NCI-H146 (cell line): ENCODE measurements around the gene AQP6.

Source experiments
- DNase-seq: peaks from one replicate; lab custom pipeline; 2025; lab: John Stamatoyannopoulos, UW

The AQP6 gene

DNA sequence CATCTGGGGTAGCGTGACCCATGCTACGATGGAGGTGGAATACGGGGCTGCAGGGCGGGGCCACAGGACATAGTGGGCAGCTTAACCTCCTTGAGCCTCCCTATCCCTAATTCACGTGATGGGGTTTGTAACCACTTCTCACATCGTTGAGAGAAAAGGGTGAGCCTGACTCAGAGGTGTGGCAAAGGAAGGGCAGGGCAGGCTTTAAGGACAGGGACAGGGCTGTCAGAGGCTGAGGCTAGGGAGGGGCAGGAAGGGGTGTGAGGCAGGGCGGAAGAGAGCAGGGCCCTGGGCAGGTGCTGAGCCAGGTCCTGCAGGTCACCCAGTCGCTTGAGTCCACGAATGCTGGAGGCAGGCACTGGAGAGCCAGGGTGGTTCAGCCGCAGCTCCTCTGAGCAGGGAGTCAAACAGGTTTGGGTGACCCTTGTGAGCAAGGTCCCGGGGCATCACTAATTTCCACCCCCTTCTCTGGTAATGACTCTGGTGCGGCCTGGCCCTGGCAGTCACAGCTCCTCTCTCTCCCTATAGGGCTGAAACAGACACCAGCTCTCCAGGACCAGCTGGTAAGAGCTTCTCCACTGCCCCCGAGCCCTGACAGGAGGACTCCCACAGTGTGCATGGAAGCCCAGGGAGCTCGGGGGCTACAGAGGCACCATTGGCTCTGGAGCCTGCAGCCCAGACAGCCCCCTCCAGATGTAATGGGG, 29.7 kb upstream of the AQP6 start:
- no peak for DNase-seq

DNA sequence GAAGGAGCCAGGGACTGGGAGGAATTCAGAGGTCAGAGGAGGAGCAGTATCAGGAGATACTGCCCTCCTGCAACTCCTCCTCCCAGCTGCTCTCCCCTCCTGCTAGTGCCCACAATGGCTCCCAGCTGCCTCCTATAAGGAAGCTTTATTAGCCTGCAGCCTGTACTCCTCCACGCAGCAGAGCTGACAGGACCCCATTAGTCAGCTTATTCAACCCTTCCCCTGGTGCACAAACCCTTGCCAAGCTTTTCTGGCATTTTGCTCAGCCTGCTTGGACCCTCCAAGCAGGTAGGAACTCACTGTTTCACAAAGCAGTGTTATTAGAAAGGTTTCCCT, 29.2 kb upstream of the AQP6 start:
- no peak for DNase-seq

DNA sequence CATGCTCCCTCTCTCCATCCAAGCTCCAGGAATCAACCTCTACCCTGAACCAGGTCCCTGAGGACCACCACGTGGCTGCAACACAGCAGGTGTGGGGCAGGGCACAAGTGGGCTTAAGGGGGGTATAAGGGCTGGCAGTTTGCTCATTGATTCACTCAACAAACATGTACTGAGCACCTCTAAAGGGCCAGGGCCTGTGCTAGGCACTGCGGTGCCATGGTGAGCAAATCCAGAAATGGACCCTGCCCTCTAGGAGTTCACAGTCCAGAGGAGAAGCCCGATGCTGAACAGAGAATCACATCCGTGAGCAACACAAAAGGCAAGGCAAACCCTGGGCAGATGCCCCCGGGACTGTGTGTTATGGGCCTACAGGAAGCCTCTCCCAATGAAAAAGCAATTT, 28.7 kb upstream of the AQP6 start:
- DNase-seq, result no peak

DNA sequence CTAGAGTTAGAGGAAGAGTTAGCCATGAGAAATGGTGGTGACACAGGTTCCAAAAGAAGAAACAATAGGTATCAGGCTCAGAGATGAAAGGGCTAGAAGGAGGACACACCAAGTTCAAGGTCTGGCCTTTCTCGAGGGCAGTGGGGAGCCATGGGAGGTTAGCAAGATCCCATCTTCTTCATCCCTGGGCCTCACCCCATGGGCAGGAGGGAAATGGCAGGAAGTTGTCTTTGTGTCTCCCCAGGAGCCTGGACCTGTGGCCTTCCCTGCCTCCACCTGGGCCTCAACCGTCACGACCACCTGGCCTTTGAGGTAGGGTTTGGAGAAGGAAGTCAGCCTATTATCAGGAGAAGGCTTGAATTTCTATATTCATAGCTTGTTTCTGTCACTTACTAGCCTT, 28.0 kb upstream of the AQP6 start:
- no peak for DNase-seq

DNA sequence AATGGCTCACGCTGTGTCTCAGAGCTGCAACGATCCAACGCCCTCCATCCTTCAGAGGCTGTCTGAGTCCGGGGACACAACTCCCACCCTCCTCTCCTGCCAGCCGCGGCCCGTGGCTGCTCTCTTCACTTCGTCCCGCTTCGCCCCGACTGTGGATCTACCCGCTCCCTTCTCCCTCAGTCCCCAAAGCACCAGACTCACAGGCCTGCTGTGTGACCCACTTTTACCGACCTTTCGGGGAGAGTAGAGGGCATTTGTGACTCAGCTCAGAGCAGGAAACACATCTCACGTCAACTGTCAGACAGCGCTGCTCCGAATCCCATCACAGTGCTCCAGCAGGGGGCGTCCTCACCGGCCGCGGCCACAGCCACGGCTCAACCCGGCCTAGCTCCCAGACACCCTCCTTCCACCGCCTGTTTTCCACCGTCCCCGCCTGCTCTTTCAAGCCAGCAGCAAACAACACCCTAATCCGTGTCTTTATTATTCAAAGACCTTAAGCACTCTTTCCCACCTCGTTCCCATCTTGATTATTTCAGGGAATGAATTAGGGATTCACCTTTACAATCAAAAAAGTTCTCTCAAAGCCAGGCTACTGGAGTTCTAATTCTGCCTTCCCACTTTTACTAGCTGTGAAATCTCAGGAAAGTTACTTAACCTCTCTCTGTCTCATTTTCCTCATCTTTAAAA, 27.2 kb upstream of the AQP6 start:
- DNase-seq, result peak; percentile 44

DNA sequence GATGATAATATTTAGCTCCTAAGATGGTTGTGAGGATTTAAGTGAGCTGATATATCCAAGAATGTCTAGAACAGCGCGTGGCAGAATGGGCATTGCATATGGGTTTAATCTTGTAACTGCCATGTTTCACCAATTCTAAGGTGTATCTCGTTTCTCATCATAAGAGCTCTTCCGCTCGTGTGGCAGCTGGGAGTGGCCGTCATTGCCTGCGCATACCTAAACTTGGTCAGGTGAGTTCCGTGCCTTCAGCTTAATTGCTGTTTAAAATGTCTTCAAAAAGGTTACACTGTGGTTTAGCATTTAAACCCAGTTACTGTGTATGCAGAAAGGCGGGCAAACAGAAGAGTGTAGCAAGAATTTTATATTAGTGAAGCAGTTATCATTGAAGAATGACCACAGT, 26.7 kb upstream of the AQP6 start:
- DNase-seq, result no peak

DNA sequence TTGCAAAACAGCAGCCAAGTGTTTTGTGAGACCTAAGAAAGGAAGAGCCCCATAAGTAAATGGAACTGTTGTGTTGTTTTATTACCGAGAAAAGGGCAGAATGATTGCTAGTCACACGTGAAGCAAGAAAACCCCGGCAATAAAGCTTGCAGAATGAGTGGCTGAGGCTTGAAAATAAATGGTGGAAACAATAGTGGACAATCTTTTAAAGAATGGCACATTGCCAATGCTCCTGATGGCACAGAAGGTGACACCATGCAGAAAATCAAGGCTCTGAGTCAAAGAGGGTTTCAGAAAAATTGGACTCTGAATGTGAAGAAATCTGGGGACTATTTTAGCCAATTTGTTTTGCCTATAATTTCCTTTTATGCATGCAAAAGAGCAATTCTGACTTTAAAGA, 26.2 kb upstream of the AQP6 start:
- DNase-seq, result no peak

DNA sequence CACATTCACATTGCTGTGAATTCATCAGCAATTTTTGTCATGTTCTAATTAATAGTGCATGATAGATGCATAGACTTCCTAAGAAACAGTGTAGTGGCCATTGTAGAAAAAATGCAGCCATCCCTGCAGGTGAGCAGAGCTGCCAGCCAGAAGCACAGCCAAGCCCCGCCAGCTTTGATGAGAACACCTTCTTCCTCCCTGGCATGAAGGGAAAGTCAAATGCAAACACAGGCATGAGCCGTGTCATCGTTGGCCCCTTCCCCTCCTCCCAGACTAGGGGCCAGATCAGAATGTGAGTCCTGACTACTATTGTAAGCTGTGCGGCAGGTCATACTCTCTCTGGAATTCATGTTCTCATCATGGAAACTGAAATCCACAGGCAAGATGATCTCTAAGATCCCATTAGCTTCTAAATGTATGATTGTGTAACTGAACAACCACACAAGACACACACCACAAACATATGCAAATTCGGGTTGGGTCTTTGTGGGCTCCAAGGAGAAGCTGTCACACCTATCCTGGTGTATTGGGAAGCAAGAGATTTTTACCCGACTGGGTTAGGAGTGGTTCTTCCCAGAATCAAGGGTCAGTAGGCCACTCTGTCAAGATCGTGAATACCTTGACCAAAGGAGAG, 25.0 kb upstream of the AQP6 start:
- DNase-seq, result no peak

DNA sequence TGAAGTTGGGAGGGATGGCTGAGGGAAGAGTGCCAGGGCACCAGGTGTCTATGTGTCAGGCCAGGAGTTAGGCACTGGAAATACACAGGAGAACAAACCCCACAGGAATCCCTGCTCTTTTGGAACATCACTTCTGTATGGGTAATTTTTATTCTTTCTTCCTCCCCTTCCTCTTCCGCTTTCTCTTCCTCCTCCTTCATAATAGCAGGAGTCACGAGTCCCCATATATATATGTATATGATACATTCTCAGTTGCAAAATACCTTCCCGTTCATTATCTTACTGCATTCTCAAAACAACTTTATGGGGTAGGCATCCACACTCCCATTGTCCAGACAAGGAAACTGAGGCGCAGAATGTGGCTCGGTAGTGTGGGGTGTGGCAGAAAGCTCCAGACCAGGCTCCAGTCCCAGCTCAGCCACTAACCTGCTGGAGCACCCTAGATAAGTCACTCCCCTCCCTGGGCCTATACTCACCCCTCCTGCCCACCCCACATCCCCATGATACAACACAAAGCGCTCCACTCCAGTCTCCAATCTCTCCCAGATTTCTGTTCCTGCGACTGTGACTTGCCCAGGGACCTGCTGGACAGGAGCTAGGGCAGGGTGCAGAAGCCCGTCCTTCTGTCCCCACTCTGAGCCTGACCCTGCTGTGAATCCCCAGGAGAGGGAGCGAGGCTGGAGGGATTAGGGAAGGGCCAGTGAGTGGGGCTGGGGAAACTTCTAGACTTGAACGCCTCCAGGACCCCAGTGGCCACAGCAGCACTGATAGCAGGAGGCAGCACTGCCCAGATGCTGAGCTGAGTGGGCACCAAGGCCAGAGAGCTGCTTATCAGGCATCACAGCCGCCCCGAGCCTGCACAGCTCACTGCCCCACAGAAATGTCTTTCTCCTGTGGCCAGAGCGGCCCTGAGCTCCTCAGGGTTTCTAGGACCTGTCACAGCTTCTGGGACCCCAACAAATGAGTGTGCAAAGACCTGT, 23.6 kb upstream of the AQP6 start:
- no peak for DNase-seq

DNA sequence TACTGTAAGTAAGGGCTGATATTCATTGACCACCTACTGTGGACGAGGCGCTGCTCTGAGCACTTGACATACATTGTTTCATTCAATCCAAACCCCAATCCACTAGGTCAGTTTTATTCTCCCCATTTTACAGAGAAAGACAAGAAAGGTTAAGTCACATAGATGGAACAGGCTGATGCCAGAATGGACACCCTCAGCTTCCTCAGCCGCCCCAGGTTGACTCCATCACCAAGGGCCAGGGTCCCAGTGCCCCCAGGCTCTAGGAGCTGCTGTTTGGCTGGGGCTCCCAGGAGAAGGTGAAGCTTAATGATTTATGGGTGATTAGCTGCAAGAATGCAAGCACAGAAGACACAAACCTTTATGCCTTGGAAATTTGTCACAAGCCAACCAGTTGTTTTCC, 22.9 kb upstream of the AQP6 start:
- DNase-seq, result no peak

DNA sequence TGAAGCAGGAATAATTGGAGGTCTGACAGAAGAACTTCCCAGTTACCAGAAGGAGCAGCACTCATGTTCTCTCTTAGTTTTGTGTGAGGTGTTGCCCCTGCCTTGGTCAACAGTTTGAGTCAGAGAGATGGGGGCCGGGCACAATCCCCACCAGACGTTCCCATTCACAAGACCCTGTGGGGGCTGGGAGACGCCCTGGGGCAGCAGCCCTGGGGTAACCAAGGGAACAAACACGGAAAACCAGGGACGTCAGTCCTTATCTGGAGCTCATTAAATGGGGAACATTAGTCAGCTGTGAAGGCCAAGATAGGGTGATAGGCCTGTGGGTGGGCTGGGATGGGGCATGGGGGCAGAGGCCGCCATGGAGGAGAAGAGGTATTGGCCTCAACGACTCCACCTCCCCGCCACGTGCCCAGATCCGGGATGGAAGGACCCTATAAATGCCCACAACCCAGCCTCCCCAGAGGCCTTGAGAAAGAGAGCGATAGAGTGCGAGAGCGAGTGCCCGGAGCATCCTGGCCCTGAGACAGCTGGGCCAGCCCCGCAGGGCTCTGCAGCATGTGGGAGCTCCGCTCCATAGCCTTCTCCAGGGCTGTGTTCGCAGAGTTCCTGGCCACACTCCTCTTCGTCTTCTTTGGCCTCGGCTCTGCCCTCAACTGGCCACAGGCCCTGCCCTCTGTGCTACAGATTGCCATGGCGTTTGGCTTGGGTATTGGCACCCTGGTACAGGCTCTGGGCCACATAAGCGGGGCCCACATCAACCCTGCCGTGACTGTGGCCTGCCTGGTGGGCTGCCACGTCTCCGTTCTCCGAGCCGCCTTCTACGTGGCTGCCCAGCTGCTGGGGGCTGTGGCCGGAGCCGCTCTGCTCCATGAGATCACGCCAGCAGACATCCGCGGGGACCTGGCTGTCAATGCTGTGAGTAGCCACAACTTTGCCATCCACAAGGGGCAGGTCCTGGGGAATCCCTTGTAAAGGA, 22.2 kb upstream of the AQP6 start, which contains the start of gene AQP2:
Gene AQP2 (plus strand): TSS at position 465 of the 979 bp plus-strand sequence. CDS start 94 bp downstream, at position 559.
- peak; percentile 12 for DNase-seq

DNA sequence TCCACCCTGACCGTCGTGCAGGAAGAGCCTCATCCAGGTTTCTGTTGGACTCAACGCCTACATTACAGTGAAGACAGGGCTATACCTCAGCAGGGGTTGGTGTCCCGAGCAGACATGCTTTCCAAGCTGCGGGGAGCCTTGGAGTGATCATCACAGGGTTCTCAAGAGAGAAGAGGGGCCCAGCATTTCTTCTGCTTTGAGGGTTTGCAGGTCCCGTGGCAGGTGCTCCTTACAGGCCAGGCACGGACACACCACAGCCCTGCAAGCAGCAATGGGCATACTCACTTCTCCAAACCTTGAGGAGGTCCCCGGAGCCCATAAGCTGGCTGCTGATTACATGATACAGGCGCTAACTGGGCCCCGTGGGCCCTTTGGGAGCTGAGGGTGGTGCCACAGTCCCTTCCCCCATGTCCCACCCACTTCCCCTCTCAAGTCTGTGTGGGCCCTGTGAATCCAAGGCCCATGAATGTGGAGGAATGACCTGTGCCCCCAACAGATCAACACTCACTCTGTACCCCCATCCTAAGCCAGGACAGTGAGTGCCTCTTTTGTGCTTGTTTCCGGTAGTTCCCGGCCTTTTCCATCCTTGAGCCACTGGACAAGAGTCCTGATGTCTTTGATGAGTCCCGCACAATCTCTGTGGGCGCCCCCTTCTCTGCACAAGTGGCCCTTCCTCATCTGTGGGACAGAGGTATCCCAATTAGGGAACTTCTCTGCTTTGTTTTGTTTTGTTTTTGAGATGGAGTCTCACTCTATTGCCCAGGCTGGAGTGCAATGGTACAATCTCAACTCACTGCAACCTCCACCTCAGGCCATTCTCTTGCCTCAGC, 21.1 kb upstream of the AQP6 start:
- DNase-seq, result no peak

DNA sequence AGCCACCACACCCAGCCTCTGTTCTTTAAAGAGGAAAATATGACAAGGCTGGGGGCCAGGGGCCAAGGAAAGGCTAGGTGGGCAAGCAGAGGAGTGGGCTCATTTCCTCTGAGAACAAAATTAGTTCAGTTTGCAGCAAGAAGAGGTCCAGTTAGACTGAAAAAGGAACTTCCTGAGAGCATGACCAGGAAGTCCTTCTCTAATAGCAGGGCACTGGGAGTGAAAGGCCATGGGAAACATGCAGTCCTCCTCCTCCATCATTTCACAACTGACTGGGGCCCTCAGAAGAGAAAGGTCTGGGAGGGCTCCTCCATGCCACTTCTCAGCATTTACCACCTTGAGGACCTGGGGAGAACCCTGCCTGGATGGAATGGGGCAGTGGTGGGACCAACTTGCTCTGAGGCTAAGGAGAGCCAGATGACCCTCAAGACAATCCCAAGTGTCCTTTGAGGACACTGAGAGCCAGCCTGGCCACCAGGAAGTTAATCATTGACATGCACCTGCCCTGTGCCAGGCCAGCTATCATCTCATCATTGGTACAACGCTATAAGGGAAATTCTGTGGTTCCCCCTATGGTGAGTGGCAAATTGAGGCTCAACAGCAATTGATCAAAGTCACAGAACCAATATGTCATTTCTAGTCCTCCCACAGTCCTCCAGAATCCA, 20.2 kb upstream of the AQP6 start:
- no peak for DNase-seq

DNA sequence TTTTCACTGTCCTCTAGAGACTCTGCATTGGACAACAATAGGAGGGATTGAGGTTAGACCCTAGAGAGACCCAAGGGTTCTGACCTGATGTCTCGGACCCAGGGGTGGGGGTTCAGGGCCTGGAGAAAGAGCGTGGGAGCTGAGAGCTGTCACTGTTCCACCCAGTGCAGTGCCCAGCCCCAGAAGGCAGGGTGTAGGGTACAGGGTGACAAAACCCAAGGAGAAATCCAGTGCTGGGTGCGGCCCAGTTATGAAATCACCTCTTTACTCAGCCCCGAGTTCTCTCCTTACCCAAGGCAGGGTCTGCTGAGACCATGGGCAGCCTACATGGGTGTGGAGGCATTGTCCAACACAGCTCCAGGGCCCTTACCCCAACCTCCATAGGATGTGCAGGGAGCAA, 19.6 kb upstream of the AQP6 start:
- no peak for DNase-seq

DNA sequence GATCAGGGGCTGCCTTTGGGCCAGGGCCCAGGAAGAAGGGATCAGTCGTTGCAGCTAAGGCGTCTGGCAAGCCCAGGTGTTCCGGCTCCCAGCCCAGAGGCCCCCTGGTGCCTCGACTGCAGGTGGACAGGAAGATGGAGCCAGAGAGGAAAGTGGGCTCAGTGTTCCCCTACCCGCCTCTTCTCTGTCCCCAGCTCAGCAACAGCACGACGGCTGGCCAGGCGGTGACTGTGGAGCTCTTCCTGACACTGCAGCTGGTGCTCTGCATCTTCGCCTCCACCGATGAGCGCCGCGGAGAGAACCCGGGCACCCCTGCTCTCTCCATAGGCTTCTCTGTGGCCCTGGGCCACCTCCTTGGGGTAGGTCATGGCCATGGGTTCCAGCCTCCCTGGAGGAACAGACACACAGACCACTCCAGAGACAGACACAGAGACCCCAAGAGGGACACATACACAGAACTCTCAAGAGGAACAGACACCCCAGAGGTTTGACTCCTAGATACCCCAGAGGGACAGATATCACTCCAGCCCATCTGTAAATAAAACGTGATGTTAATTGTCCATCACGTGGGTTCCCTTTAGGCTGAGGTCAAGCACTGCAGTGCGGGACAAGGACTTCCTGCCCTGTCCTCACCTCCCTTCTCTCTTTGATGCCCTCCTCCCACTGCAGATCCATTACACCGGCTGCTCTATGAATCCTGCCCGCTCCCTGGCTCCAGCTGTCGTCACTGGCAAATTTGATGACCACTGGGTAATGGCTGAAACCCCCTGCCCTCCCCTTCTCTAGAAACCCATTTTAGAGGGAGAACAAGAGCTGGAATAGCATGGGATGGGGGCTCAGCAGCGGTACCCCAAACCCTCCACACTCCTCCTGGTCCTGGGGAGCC, 18.5 kb upstream of the AQP6 start:
- DNase-seq, result no peak

DNA sequence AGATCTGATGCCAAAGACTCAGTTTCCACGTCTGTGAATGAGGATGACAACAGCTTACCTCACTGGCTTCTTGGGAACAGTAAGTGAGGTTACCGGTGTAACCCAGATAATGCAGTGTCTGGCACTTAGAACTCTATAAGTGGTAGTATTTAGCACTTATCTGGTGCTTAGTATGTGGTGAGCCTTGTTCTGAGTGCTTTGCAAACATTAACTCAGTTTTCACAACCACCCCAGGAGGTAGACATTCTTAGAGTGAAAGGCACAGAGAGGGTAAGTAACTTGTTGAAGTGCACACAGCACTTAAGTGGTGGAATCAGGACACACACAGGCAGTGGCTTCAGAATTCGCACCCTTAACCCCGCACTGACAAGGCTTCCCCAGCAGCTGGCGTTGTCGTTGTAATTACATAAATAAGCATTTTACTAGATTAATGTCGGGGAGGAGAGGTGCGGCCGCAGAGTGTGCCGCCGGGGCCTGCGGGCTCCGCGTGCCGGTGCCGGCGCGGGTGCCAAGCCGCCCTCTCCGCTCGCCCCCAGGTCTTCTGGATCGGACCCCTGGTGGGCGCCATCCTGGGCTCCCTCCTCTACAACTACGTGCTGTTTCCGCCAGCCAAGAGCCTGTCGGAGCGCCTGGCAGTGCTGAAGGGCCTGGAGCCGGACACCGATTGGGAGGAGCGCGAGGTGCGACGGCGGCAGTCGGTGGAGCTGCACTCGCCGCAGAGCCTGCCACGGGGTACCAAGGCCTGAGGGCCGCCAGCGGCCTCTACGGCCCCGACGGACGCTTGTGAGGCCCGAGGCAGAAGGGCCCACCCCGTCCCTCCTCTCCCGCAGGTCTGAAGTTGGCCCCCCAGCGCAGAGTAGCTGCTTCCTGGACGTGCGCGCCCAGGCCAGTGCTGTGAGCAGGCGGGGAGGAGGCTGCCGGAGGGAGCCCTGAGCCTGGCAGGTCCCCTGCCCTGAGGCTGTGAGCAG, 17.6 kb upstream of the AQP6 start:
- no peak for DNase-seq

DNA sequence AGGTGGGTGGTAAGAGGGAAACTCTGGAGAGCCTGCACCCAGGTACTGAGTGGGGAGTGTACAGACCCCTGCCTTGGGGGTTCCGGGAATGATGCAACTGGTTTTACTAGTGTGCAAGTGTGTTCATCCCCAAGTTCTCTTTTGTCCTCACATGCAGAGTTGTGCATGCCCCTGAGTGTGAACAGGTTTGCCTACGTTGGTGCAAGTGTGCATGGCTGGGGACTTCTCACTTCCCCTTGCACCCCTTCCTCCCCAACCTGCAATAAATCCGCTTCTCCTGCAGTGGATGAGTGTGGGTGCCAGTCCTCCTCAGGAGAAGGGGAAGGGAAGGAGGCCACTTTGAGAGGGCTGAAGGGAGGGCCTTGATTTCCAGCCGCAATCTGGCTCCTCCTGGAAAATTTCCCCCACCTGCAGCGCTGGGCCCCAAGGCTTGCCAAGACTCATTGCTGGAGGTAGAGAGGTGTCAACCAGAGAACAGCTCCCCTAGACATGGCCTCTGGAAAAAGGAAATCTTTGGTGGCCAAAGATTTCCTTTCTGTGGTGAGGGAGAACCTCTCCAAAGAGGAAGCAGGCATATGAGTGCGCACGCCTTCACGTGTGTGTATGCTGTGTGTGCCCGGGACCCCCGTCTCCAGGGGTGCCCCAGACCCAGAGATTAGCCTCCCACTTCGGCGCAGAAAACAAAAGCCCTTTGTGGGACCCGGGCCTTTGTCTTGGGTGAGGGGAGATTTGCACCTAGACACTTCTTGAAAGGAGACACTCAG, 16.7 kb upstream of the AQP6 start:
- DNase-seq, result no peak
